ENCODE results near the gene C8A. TPM values are rescaled to one million over a fixed set of nuclear protein-coding genes. Genes with fewer than 3 reads are reported as not detected.

The C8A gene
- total and polyA plus RNA-seq, 4 donors: 144 to 669 (median 275) TPM

- Histone ChIP-seq H3K9me3 (ENCODE audit: control insufficient read depth in 4 of 4, low read length in 3 of 4) (peaks cover 0 to 9% (median 3%) of the 10 kb centered on the region in 4 donors), H3K27ac (ENCODE audit: low read depth in 1 of 2, low read length in 2 of 2) (no peak overlapping the region), H3K27me3 (ENCODE audit: control insufficient read depth in 4 of 4, insufficient read depth in 4 of 4, low read length in 3 of 4) (no peaks in the 10 kb centered on the region), H3K4me3 (ENCODE audit: low read depth in 1 of 3, low read length in 3 of 3) (no peak overlapping the region), H3K36me3 (ENCODE audit: control insufficient read depth in 4 of 4, insufficient read depth in 3 of 4, low read depth in 1 of 4, low read length in 3 of 4) (no peaks in the 10 kb centered on the region), H3K9ac (ENCODE audit: low read depth in 1 of 2, low read length in 2 of 2) (no peak overlapping the region), H3K4me1 (ENCODE audit: control insufficient read depth in 4 of 4, insufficient read depth in 4 of 4, low read length in 3 of 4) (peaks cover 6 to 14% (median 8%) of the 10 kb centered on the region in 4 donors)
- TF ChIP-seq ATF3 (IDR thresholded peaks at IDR 0.05) (no peak), MAX (IDR thresholded peaks at IDR 0.05) (no peak), REST (IDR thresholded peaks at IDR 0.05) (no peak), NR2F2 (IDR thresholded peaks at IDR 0.05) (no peak), TAF1 (conservative IDR thresholded peaks at IDR 0.05) (no peak), FOXA2 (IDR thresholded peaks at IDR 0.05) (no peak), HNF4G (IDR thresholded peaks at IDR 0.05) (no peak), CTCF (IDR thresholded peaks at IDR 0.05; ENCODE audit: low read depth, low read length, missing input control) (no peak), HNF4A (conservative IDR thresholded peaks at IDR 0.05) (no peak)
- 85% methylated on average over 3 of the region's 3 CpGs for WGBS
- no peak for DNase-seq (ENCODE audit: low spot score)
These were observed 15.8 kb upstream of the C8A start for GRCh38 chr1:56838759-56839158.

GRCh38 chr1:56843544-56843943 lies 11.1 kb upstream of the C8A start:
- Histone ChIP-seq H3K4me1 (ENCODE audit: control insufficient read depth in 4 of 4, insufficient read depth in 4 of 4, low read length in 3 of 4) (no peaks in the 10 kb centered on the region), H3K4me3 (ENCODE audit: low read depth in 1 of 3, low read length in 3 of 3) (no peak overlapping the region), H3K9ac (ENCODE audit: low read depth in 1 of 2, low read length in 2 of 2) (no peak overlapping the region), H3K27me3 (ENCODE audit: control insufficient read depth in 4 of 4, insufficient read depth in 4 of 4, low read length in 3 of 4) (no peaks in the 10 kb centered on the region), H3K9me3 (ENCODE audit: control insufficient read depth in 4 of 4, low read length in 3 of 4) (peaks cover 0 to 9% (median 3%) of the 10 kb centered on the region in 4 donors), H3K36me3 (ENCODE audit: control insufficient read depth in 4 of 4, insufficient read depth in 3 of 4, low read depth in 1 of 4, low read length in 3 of 4) (no peaks in the 10 kb centered on the region), H3K27ac (ENCODE audit: low read depth in 1 of 2, low read length in 2 of 2) (no peak overlapping the region)
- no peak for DNase-seq (ENCODE audit: low spot score)
- 93% methylated on average over 3 of the region's 3 CpGs for WGBS
- no peak for TF ChIP-seq YY1 (IDR thresholded peaks at IDR 0.05)

GRCh38 chr1:56844545-56845136 lies 10.0 kb upstream of the C8A start:
- no peak for DNase-seq (ENCODE audit: low spot score)
- H3K4me1 ChIP-seq (ENCODE audit: control insufficient read depth in 4 of 4, insufficient read depth in 4 of 4, low read length in 3 of 4): no peaks in the 10 kb centered on the region
- H3K9ac ChIP-seq (ENCODE audit: low read depth in 1 of 2, low read length in 2 of 2): no peak overlapping the region
- H3K27ac ChIP-seq (ENCODE audit: low read depth in 1 of 2, low read length in 2 of 2): no peak overlapping the region
- no peaks in the 10 kb centered on the region for H3K36me3 ChIP-seq (ENCODE audit: control insufficient read depth in 4 of 4, insufficient read depth in 3 of 4, low read depth in 1 of 4, low read length in 3 of 4)
- TF ChIP-seq YY1 (IDR thresholded peaks at IDR 0.05) (no peak), HNF4A (conservative IDR thresholded peaks at IDR 0.05) (no peak), EGR1 (IDR thresholded peaks at IDR 0.05; ENCODE audit: low read depth in 2 of 2) (no peak), SP1 (IDR thresholded peaks at IDR 0.05) (no peak), ZBTB33 (IDR thresholded peaks at IDR 0.05) (no peak), FOXA1 (IDR thresholded peaks at IDR 0.05) (no peak), NR2F2 (IDR thresholded peaks at IDR 0.05) (no peak), TAF1 (conservative IDR thresholded peaks at IDR 0.05) (no peak), MAX (IDR thresholded peaks at IDR 0.05) (no peak), JUND (IDR thresholded peaks at IDR 0.05) (no peak), GABPA (IDR thresholded peaks at IDR 0.05 in 1 of 2, conservative IDR thresholded peaks at IDR 0.05 in 1 of 2) (no peak), ATF3 (IDR thresholded peaks at IDR 0.05) (no peak)
- H3K4me3 ChIP-seq (ENCODE audit: low read depth in 1 of 3, low read length in 3 of 3): no peak overlapping the region
- peaks cover 0 to 2% (median under 1%) of the 10 kb centered on the region in 4 donors for H3K9me3 ChIP-seq (ENCODE audit: control insufficient read depth in 4 of 4, low read length in 3 of 4)
- H3K27me3 ChIP-seq (ENCODE audit: control insufficient read depth in 4 of 4, insufficient read depth in 4 of 4, low read length in 3 of 4): no peaks in the 10 kb centered on the region
- WGBS: 84% methylated on average over 9 of the region's 9 CpGs
